Type B pancreatic cell (in vitro differentiated cells): ENCODE results near the gene CDK6. TPM values are rescaled to one million over a fixed set of nuclear protein-coding genes. Genes with fewer than 3 reads are reported as not detected.

Experiments used
- DNase-seq: peaks from one replicate; pipeline ENCODE4 v3.0.0; 2021; ENCODE audit warnings: mixed read lengths; ENCODE audit not compliant: unreplicated experiment; ENCODE audit errors: extremely low spot score
- H3K27ac Mint-ChIP-seq: 2 replicates; pipeline ENCODE4 v1.8.0; 2021; ENCODE audit warnings: mild to moderate bottlenecking, mixed read lengths
- H3K27me3 Mint-ChIP-seq: 2 replicates; pipeline ENCODE4 v1.8.0; 2021; ENCODE audit warnings: mixed read lengths
- H3K36me3 Mint-ChIP-seq: 2 replicates; pipeline ENCODE4 v1.8.0; 2021; ENCODE audit warnings: mixed read lengths
- H3K4me1 Mint-ChIP-seq: one replicate; pipeline ENCODE4 v1.8.0; 2021; ENCODE audit warnings: mixed read lengths; ENCODE audit not compliant: unreplicated experiment
- H3K4me3 Mint-ChIP-seq: 2 replicates; pipeline ENCODE4 v1.8.0; 2021; ENCODE audit warnings: mild to moderate bottlenecking, mixed read lengths
- H3K9me3 Mint-ChIP-seq: 2 replicates; pipeline ENCODE4 v1.8.0; 2021; ENCODE audit warnings: mixed read lengths
- total RNA-seq: library from RNA; stranded (reverse); gene quantifications from 2 replicates; pipeline ENCODE4 v1.2.1, GENCODE V29; 2021; ENCODE audit warnings: low replicate concordance
- TF ChIP-seq, protein P1 (sequence below): fragments of 200-600 bp; sonication (generic); conservative IDR thresholded peaks from 2 replicates; pipeline ENCODE4 v1.5.0; 2021; ENCODE audit warnings: antibody characterized with exemption, mild to moderate bottlenecking

Gene CDK6
- total RNA-seq, 1 donor from 2014 or later: 68.5 TPM

DNA sequence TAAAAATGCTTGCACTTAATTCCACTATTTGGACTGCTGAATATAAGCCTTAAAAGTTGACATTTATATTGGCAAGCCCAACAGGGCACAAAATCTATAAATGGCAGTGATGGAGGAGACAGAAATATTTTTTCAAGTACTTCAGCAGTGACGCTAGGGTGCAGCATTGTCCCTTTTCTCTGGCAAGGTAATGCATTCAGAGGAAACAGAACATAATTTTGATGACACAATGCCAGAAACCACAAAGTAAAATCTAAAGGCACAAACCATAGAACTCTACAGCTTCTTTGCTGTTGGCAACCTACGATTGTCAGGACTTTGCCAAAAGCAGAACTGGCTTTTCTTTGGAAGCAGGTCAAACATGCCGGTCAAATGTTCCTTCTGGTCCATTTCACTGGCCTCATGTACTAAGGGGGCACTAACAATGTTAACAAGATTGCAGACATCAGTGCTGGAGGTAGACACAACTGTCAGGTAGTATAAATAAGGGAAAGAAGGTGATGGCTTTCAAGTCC lies 215.3 kb downstream of the CDK6 start:
- H3K27ac Mint-ChIP-seq: peak overlapping the region; percentile 67
- H3K4me3 Mint-ChIP-seq: peak overlapping the region; percentile 63
- H3K4me1 Mint-ChIP-seq: peaks cover 12% of the 10 kb centered on the region
- DNase-seq: no peak
- TF ChIP-seq, protein P1, sequence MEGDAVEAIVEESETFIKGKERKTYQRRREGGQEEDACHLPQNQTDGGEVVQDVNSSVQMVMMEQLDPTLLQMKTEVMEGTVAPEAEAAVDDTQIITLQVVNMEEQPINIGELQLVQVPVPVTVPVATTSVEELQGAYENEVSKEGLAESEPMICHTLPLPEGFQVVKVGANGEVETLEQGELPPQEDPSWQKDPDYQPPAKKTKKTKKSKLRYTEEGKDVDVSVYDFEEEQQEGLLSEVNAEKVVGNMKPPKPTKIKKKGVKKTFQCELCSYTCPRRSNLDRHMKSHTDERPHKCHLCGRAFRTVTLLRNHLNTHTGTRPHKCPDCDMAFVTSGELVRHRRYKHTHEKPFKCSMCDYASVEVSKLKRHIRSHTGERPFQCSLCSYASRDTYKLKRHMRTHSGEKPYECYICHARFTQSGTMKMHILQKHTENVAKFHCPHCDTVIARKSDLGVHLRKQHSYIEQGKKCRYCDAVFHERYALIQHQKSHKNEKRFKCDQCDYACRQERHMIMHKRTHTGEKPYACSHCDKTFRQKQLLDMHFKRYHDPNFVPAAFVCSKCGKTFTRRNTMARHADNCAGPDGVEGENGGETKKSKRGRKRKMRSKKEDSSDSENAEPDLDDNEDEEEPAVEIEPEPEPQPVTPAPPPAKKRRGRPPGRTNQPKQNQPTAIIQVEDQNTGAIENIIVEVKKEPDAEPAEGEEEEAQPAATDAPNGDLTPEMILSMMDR: peak; percentile 82
- no peaks in the 10 kb centered on the region for H3K9me3 Mint-ChIP-seq
- H3K27me3 Mint-ChIP-seq: no peaks in the 10 kb centered on the region
- H3K36me3 Mint-ChIP-seq: peaks cover 25% of the 10 kb centered on the region

DNA sequence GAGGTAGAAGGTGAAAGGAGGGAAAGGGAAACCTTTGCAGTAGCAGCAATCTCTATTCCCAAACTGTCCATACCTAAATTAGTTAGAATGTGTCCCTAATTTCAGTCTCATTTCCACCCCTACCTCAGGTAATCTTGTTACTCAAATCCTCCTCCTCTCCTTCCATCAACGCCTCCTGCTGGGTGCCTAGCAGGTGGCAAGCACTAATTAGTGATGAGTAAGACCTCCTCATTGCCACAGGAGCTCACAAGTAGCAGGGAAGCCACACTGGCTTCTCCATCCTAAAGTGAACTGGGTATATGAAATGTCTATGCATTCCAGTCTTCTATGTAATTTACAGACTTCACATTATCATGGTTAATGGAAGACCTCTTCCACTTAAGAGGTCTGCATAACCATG lies 220.5 kb downstream of the CDK6 start:
- no peaks in the 10 kb centered on the region for H3K27me3 Mint-ChIP-seq

DNA sequence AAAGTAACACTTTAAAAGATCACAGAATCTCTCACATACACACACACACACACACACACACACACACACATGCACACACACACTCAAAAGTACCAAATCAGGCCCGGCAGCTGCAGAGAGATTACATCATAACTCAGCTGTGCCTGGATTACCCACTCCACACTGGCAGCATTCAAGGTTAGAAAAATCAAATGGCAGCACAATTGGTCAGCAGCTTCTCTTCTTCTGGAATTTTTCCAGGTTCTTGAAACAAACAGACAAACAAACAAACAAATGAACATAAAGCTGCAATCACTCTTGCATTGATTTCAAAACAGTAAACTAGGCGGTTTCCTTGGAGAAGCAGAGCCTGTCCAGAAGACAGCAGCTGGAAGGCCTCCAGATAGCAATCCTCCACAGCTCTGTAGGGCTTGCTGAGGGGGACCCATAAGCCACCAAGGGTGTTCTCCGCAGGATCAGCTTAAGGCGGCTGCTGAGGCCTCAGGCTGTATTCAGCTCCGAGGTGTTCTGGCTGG lies 221.7 kb downstream of the CDK6 start:
- TF ChIP-seq, protein P1: no peak
- H3K9me3 Mint-ChIP-seq: no peaks in the 10 kb centered on the region
- H3K36me3 Mint-ChIP-seq: peaks cover 18% of the 10 kb centered on the region
- no peak overlapping the region for H3K4me3 Mint-ChIP-seq
- DNase-seq: no peak
- H3K27me3 Mint-ChIP-seq: no peaks in the 10 kb centered on the region
- H3K27ac Mint-ChIP-seq: no peak overlapping the region
- H3K4me1 Mint-ChIP-seq: peaks cover 1% of the 10 kb centered on the region

More for the DNA sequence above, 220.5 kb downstream of the CDK6 start:
- Mint-ChIP-seq H3K36me3 (peaks cover 18% of the 10 kb centered on the region), H3K4me3 (no peak overlapping the region), H3K4me1 (no peaks in the 10 kb centered on the region), H3K27ac (no peak overlapping the region), H3K9me3 (no peaks in the 10 kb centered on the region)
- DNase-seq: no peak
- TF ChIP-seq, protein P1: no peak

DNA sequence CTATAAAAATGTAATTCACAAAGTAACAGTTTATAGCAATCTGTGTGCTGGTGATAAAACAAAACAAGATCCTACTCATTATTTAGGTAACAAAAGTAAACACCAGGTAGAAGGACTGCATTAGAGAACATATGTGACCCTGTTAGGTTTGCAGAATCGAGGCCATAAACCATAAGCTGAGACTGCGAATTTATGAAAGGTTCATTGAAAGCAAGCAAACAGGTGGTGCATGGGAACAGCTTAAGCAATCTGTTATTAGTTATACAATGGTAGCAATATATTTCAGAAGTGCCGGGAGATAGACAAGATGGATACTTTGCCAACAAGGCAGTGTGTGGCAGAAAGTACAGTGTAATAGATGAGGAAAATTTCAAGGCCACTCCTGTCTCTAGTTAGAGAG lies 222.7 kb downstream of the CDK6 start:
- Mint-ChIP-seq H3K36me3 (peaks cover 18% of the 10 kb centered on the region), H3K9me3 (no peaks in the 10 kb centered on the region), H3K27ac (no peak overlapping the region), H3K4me3 (no peak overlapping the region), H3K27me3 (no peaks in the 10 kb centered on the region), H3K4me1 (peaks cover 6% of the 10 kb centered on the region)
- no peak for DNase-seq
- TF ChIP-seq, protein P1: no peak

DNA sequence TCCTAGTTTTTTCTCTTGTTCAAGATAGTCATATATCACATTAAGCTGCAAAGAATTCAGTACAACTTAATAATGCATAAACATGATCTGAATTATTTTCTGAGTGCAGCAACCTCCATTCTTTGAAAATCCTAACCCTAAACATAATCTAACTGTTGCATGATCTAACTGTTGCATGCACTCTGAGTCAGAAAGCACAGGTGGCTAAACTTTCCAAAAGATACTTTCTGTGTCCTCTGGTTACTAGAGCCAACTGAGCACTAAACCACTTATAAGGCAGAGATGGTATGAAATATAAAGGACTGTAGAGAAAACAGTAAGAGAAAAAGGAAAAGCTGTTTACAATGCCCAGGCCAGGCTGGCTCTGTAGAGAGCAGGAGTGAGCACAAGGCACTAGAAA lies 223.2 kb downstream of the CDK6 start:
- H3K27ac Mint-ChIP-seq: no peak overlapping the region
- no peaks in the 10 kb centered on the region for H3K27me3 Mint-ChIP-seq
- H3K36me3 Mint-ChIP-seq: peaks cover 18% of the 10 kb centered on the region
- no peak overlapping the region for H3K4me3 Mint-ChIP-seq
- peaks cover 6% of the 10 kb centered on the region for H3K4me1 Mint-ChIP-seq
- TF ChIP-seq, protein P1: no peak
- H3K9me3 Mint-ChIP-seq: no peaks in the 10 kb centered on the region
- no peak for DNase-seq
